ENCODE data around the gene SLC40A1. TPM values are rescaled to one million over a fixed set of nuclear protein-coding genes. Genes with fewer than 3 reads are reported as not detected.

SLC40A1 gene
- total and polyA plus RNA-seq, 2 experiments from 2014 or later: 0.80 to 11.5 TPM

GRCh38 chr2:189557373-189557772, 23.2 kb downstream of the SLC40A1 start:
- no peak overlapping the region for H3K27ac ChIP-seq
- H3K9me3 ChIP-seq (ENCODE audit: low read depth): no peaks in the 10 kb centered on the region
- no peak for DNase-seq (ENCODE audit: low read depth in 1 of 2, low spot score in 1 of 2)
- TF ChIP-seq CTCF (IDR thresholded peaks at IDR 0.05; ENCODE audit: low read depth, low read length): no peak
- H3K4me3 ChIP-seq: no peak overlapping the region
- no peaks in the 10 kb centered on the region for H3K36me3 ChIP-seq
- H3K4me1 ChIP-seq (ENCODE audit: low read depth): no peaks in the 10 kb centered on the region
- H3K27me3 ChIP-seq: peaks cover 12% of the 10 kb centered on the region

GRCh38 chr2:189556526-189556925, 24.1 kb downstream of the SLC40A1 start:
- Histone ChIP-seq H3K4me3 (no peak overlapping the region), H3K27me3 (peaks cover 8% of the 10 kb centered on the region), H3K4me1 (ENCODE audit: low read depth) (no peaks in the 10 kb centered on the region), H3K36me3 (no peaks in the 10 kb centered on the region), H3K9me3 (ENCODE audit: low read depth) (no peaks in the 10 kb centered on the region), H3K27ac (no peak overlapping the region)
- no peak for TF ChIP-seq CTCF (IDR thresholded peaks at IDR 0.05; ENCODE audit: low read depth, low read length)
- no peak for DNase-seq (ENCODE audit: low read depth in 1 of 2, low spot score in 1 of 2)

GRCh38 chr2:189555232-189555631, 25.4 kb downstream of the SLC40A1 start:
- Histone ChIP-seq H3K36me3 (no peaks in the 10 kb centered on the region), H3K27me3 (peaks cover 5% of the 10 kb centered on the region), H3K27ac (no peak overlapping the region), H3K9me3 (ENCODE audit: low read depth) (no peaks in the 10 kb centered on the region), H3K4me1 (ENCODE audit: low read depth) (no peaks in the 10 kb centered on the region), H3K4me3 (no peak overlapping the region)
- TF ChIP-seq CTCF (IDR thresholded peaks at IDR 0.05; ENCODE audit: low read depth, low read length): no peak
- peak in 1 of 2 donors; percentile 40 for DNase-seq (ENCODE audit: low read depth in 1 of 2, low spot score in 1 of 2)

DNA sequence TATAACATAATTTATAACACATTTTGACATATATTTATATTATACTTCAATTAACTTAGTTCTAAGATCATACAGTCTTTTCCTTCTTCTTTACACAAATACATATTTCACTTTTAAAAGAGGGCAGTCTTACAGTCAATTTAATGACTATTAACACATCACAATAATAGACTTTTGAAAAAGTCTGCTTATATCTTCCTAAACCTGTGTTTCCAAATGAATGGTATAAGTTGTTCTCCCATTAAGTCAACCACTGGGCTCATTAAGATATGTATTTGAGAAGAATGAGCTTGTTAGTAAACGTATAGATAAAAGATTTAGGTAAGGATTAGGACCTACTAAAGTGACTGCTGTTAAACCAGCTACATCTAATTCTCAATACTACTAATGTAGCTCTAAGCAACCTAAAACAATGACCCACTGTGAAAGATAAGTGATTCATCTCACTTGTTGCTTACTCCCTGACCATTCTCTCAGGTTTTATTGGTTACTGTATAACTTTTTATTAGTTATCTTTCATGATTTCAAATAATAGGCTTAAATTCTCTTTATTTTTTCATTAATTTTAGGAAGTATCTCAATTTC, 27.0 kb downstream of the SLC40A1 start:
- Histone ChIP-seq H3K4me1 (ENCODE audit: low read depth) (no peaks in the 10 kb centered on the region), H3K27ac (no peak overlapping the region), H3K4me3 (no peak overlapping the region), H3K9me3 (ENCODE audit: low read depth) (no peaks in the 10 kb centered on the region), H3K36me3 (no peaks in the 10 kb centered on the region), H3K27me3 (peaks cover 5% of the 10 kb centered on the region)
- no peak for TF ChIP-seq CTCF (IDR thresholded peaks at IDR 0.05; ENCODE audit: low read depth, low read length)
- DNase-seq (ENCODE audit: low read depth in 1 of 2, low spot score in 1 of 2): no peak

DNA sequence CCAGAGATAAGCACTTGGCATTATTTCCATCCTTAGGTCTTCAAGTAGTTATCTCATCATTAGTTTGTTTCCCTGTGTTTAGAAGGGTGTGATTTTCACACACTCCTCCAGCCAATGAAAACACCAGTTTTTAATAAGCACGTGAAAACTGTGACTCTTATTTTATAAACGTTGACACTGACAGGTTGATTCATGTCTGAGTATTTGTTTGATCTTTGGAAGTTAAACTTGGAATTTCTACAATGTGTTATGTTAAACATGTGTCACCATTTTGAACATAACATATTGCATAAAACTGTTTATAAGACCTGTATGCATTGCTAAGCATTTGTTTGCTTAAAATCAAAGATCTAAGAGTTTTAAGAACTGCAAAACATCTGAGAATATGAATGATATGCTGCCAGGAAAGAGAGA, 27.6 kb downstream of the SLC40A1 start:
- peaks cover 7% of the 10 kb centered on the region for H3K27me3 ChIP-seq
- TF ChIP-seq CTCF (IDR thresholded peaks at IDR 0.05; ENCODE audit: low read depth, low read length): no peak
- DNase-seq (ENCODE audit: low read depth in 1 of 2, low spot score in 1 of 2): peak in 1 of 2 donors; percentile 50
- H3K4me1 ChIP-seq (ENCODE audit: low read depth): no peaks in the 10 kb centered on the region
- no peak overlapping the region for H3K27ac ChIP-seq
- no peaks in the 10 kb centered on the region for H3K9me3 ChIP-seq (ENCODE audit: low read depth)
- no peaks in the 10 kb centered on the region for H3K36me3 ChIP-seq
- H3K4me3 ChIP-seq: no peak overlapping the region
